Upper lobe of left lung (tissue), 6 donors: ENCODE data around the gene MYLK. TPM values are rescaled to one million over a fixed set of nuclear protein-coding genes. Genes with fewer than 3 reads are reported as not detected.

Experiments used
- ATAC-seq, 2 donors: fragments of 200-7000 bp; cut with Tn5 transposase; one replicate each; pipeline ENCODE4 v1.9.1; 2022; ENCODE audit warnings: mild to moderate bottlenecking in 2 of 2, moderate library complexity in 2 of 2; ENCODE audit not compliant: low FRiP score in 2 of 2
- DNase-seq, 2 donors: peaks; one replicate each; pipeline ENCODE4 v3.0.0-alpha.2; 2019 to 2020
- H3K27ac ChIP-seq, 4 donors: fragments of 200-600 bp; sonication (generic); one replicate each; pipeline ENCODE4 v1.5.1; 2016 to 2019
- H3K27me3 ChIP-seq, 4 donors: fragments of 200-600 bp; sonication (generic); one replicate each; pipeline ENCODE4 v1.5.1; 2017 to 2019
- H3K36me3 ChIP-seq, 4 donors: fragments of 200-600 bp; sonication (generic); one replicate each; pipeline ENCODE4 v1.5.1; 2016 to 2019
- H3K4me1 ChIP-seq, 4 donors: fragments of 200-600 bp; sonication (generic); one replicate each; pipeline ENCODE4 v1.5.1; 2018 to 2019
- H3K4me3 ChIP-seq, 4 donors: fragments of 200-600 bp; sonication (generic); one replicate each; pipeline ENCODE4 v1.5.1; 2017 to 2019; ENCODE audit warnings: mild to moderate bottlenecking in 2 of 4, moderate library complexity in 1 of 4
- H3K9me3 ChIP-seq, 4 donors: fragments of 200-600 bp; sonication (generic); one replicate each; pipeline ENCODE4 v1.5.1; 2018 to 2019
- CTCF ChIP-seq, 6 experiments: fragments of 450-650 bp in 4 of 6; fragments of 200-600 bp in 2 of 6; sonication (generic) in 2 of 6; IDR thresholded peaks; one replicate each; pipeline ENCODE4 v1.5.1; 2016 to 2019; ENCODE audit warnings: antibody characterized with exemption in 6 of 6
- EP300 ChIP-seq, 4 donors: sonication (generic); formaldehyde crosslinking; IDR thresholded peaks; one replicate each; pipeline ENCODE4 v1.5.1; 2017; ENCODE audit warnings: antibody characterized with exemption in 4 of 4, control low read depth in 2 of 4
- POLR2A ChIP-seq, 4 donors: fragments of 450-650 bp; IDR thresholded peaks; one replicate each; pipeline ENCODE4 v1.5.1; 2016 to 2017; ENCODE audit warnings: antibody characterized with exemption in 4 of 4, mild to moderate bottlenecking in 2 of 4
- POLR2AphosphoS5 ChIP-seq, 2 donors: sonication (generic); formaldehyde crosslinking; IDR thresholded peaks; one replicate each; pipeline ENCODE4 v1.5.1; 2017; ENCODE audit warnings: antibody characterized with exemption in 2 of 2
- WGBS, 2 donors: methylation state at CpG; one replicate each; pipeline ENCODE4 v1.1.5; 2017 to 2018; 5-methylcytosine and 5-hydroxymethylcytosine counted together
- total RNA-seq, 6 donors: library from RNA; depleted of rRNA in 4 of 6; stranded (reverse); fragments of >200 nt in 4 of 6; gene quantifications; one replicate each; pipeline versions ENCODE4 v1.1.0 to v1.2.1, GENCODE V29; 2016 to 2021
- donor health status: DM: no; HTN: no; CAD: no; lungs with moderate emphysema.
- donor health status: DM: no; HTN: yes; CAD: no; lungs with severe emphysema.

MYLK gene
- total RNA-seq, 6 donors from 2014 or later = 105 to 378 (median 160) TPM

DNA sequence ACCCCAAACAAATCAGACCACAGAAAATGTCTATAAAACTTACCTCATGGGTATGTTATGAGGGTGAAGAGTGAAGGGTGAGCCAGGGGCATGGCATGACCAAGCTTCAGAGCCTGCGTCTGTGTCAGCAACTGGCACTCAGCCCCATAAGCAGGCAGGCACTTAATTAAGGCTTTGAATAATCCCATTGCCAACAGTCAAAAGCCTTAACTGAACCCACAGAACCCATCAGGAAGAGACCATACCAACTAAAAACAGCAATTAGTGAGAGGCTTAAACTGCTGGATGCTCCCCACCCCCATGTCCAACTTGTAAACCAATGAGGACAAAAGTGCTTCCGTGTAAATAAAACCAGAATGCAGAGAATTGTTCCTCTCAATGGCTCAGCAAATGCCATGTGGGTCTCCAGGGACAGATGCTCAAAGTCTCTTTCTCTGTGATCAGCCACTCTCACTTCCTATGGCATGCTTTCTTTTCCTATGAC is 126.0 kb downstream of the MYLK start:
- no peaks in the 10 kb centered on the region for H3K27me3 ChIP-seq
- H3K4me1 ChIP-seq = peaks cover 0 to 21% (median 15%) of the 10 kb centered on the region in 4 donors
- peak overlapping the region in 2 of 4 donors; percentile 26 to 64 for H3K27ac ChIP-seq
- WGBS, 2 donors = 23 to 25% methylated on average over 2 of the region's 2 CpGs
- DNase-seq = no peak
- H3K9me3 ChIP-seq = no peaks in the 10 kb centered on the region
- TF ChIP-seq POLR2A (IDR thresholded peaks at IDR 0.05) = no peak
- TF ChIP-seq POLR2AphosphoS5 (IDR thresholded peaks at IDR 0.05) = no peak
- no peak for TF ChIP-seq EP300 (IDR thresholded peaks at IDR 0.05)
- no peak for TF ChIP-seq CTCF (IDR thresholded peaks at IDR 0.05)
- H3K36me3 ChIP-seq = no peaks in the 10 kb centered on the region
- no peak for ATAC-seq
- H3K4me3 ChIP-seq = no peak overlapping the region

- ATAC-seq = peak in 1 of 2 donors; percentile 82
- H3K27me3 ChIP-seq = no peaks in the 10 kb centered on the region
- 30 to 33% methylated on average over 4 to 5 of the region's 5 CpGs for WGBS, 2 donors
- H3K27ac ChIP-seq = peak overlapping the region in 2 of 4 donors; percentile 35 to 64
- H3K4me1 ChIP-seq = peaks cover 0 to 21% (median 15%) of the 10 kb centered on the region in 4 donors
- DNase-seq = peak in 1 of 2 donors; percentile 59
- no peak overlapping the region for H3K4me3 ChIP-seq
- no peaks in the 10 kb centered on the region for H3K36me3 ChIP-seq
- TF ChIP-seq POLR2AphosphoS5 (IDR thresholded peaks at IDR 0.05) = no peak
- no peak for TF ChIP-seq POLR2A (IDR thresholded peaks at IDR 0.05)
- no peak for TF ChIP-seq CTCF (IDR thresholded peaks at IDR 0.05)
- TF ChIP-seq EP300 (IDR thresholded peaks at IDR 0.05) = no peak
- no peaks in the 10 kb centered on the region for H3K9me3 ChIP-seq
Observed at GRCh38 chr3:123757281-123757940, 126.7 kb downstream of the MYLK start.

- peak overlapping the region in 1 of 4 donors; percentile 27 for H3K27ac ChIP-seq
- no peaks in the 10 kb centered on the region for H3K9me3 ChIP-seq
- no peak for TF ChIP-seq EP300 (IDR thresholded peaks at IDR 0.05)
- TF ChIP-seq POLR2AphosphoS5 (IDR thresholded peaks at IDR 0.05) = no peak
- TF ChIP-seq POLR2A (IDR thresholded peaks at IDR 0.05) = no peak
- TF ChIP-seq CTCF (IDR thresholded peaks at IDR 0.05) = no peak
- H3K4me3 ChIP-seq = no peak overlapping the region
- H3K27me3 ChIP-seq = no peaks in the 10 kb centered on the region
- H3K36me3 ChIP-seq = no peaks in the 10 kb centered on the region
- ATAC-seq = no peak
- DNase-seq = no peak
- H3K4me1 ChIP-seq = peaks cover 10 to 27% (median 23%) of the 10 kb centered on the region in 4 donors
- 79 to 85% methylated on average over 2 of the region's 2 CpGs for WGBS, 2 donors
Observed at GRCh38 chr3:123755501-123755900, 128.6 kb downstream of the MYLK start.

GRCh38 chr3:123755085-123755484 is 129.0 kb downstream of the MYLK start:
- DNase-seq = peak in 1 of 2 donors; percentile 62
- Histone ChIP-seq H3K4me3 (no peak overlapping the region), H3K27ac (peak overlapping the region in 1 of 4 donors; percentile 27), H3K36me3 (no peaks in the 10 kb centered on the region), H3K4me1 (peaks cover 10 to 31% (median 27%) of the 10 kb centered on the region in 4 donors), H3K27me3 (no peaks in the 10 kb centered on the region), H3K9me3 (no peaks in the 10 kb centered on the region)
- WGBS, 2 donors = 53 to 57% methylated on average over 3 of the region's 3 CpGs
- TF ChIP-seq EP300 (IDR thresholded peaks at IDR 0.05) (no peak), CTCF (IDR thresholded peaks at IDR 0.05) (no peak), POLR2A (IDR thresholded peaks at IDR 0.05) (no peak), POLR2AphosphoS5 (IDR thresholded peaks at IDR 0.05) (no peak)
- peak; percentile 30 to 72 for ATAC-seq

GRCh38 chr3:123753286-123753685 is 130.8 kb downstream of the MYLK start:
- DNase-seq (no peak), ATAC-seq (no peak)
- Histone ChIP-seq H3K4me3 (no peak overlapping the region), H3K9me3 (no peaks in the 10 kb centered on the region), H3K27me3 (no peaks in the 10 kb centered on the region), H3K27ac (peak overlapping the region in 1 of 4 donors; percentile 36), H3K4me1 (peaks cover 10 to 41% (median 32%) of the 10 kb centered on the region in 4 donors), H3K36me3 (no peaks in the 10 kb centered on the region)
- TF ChIP-seq CTCF (IDR thresholded peaks at IDR 0.05) (no peak), POLR2A (IDR thresholded peaks at IDR 0.05) (no peak), POLR2AphosphoS5 (IDR thresholded peaks at IDR 0.05) (no peak), EP300 (IDR thresholded peaks at IDR 0.05) (no peak)
